SU-DHL-6 (cell line): ENCODE measurements around the gene FHOD3.

ENCODE experiments used
- CTCF ChIP-seq: fragments of 200-600 bp; sonication (generic); IDR thresholded peaks from one replicate; pipeline ENCODE4 v1.5.1; 2017; ENCODE audit warnings: antibody characterized with exemption, mild to moderate bottlenecking, low read length, moderate library complexity; ENCODE audit not compliant: insufficient read depth, poor library complexity, severe bottlenecking
- EZH2phosphoT487 ChIP-seq: fragments of 200-600 bp; sonication (generic), shearing (Covaris generic); conservative IDR thresholded peaks from 2 replicates; pipeline ENCODE4 v1.6.1; 2018; ENCODE audit warnings: mild to moderate bottlenecking, antibody characterized with exemption, low read length, moderate library complexity, mixed read lengths

GRCh38 chr18:36653870-36654269 is 356.4 kb downstream of the FHOD3 start:
- no peak for TF ChIP-seq CTCF
- TF ChIP-seq EZH2phosphoT487, result no peak
